Choroid plexus epithelial cell (primary cell): ENCODE data around the gene IMMP2L.

ENCODE experiments used
- DNase-seq: peaks from one replicate; pipeline ENCODE4 v3.0.0-alpha.2; 2010; ENCODE audit warnings: low read depth
- H3K4me3 ChIP-seq: 2 replicates; pipeline ENCODE4 v1.5.1; 2011; ENCODE audit warnings: low read depth, mild to moderate bottlenecking, control low read depth, low read length, moderate library complexity
- TF ChIP-seq, protein P1 (sequence below): conservative IDR thresholded peaks from 2 replicates; pipeline ENCODE4 v1.5.1; 2011; ENCODE audit warnings: low read depth, mild to moderate bottlenecking, control low read depth, inconsistent platforms, low read length, moderate library complexity

The IMMP2L gene

DNA sequence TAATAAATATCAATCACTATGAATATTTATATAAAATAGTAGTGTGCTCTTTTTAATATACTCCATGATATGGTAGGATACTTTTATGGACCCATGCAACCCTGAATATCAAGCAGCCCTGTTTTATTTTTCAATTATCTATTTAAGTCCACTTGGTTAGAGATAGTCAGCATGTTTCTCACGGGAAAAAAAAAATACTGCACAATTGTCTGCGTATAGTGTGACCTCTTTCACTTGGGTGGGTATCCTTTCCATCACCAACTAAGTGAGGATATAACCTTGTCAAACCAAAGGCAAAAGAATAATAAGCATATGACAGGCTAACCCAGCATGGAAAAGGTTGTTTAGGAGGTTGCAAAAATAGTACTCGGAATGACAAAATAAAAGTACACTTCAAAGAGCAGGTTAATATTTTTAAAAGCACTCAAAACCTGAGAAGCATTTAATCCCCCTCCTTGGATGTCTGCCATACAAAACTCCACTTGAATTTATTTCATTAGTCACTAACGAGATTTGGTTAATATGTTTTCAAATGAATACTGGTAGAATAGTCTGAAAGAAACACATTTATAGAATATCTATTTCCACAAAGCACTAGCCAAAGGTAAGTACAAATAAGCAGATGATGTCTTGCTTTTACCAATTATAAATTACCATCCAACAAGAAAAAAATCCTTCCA lies 76.5 kb downstream of the IMMP2L start:
- DNase-seq: no peak
- TF ChIP-seq, protein P1, sequence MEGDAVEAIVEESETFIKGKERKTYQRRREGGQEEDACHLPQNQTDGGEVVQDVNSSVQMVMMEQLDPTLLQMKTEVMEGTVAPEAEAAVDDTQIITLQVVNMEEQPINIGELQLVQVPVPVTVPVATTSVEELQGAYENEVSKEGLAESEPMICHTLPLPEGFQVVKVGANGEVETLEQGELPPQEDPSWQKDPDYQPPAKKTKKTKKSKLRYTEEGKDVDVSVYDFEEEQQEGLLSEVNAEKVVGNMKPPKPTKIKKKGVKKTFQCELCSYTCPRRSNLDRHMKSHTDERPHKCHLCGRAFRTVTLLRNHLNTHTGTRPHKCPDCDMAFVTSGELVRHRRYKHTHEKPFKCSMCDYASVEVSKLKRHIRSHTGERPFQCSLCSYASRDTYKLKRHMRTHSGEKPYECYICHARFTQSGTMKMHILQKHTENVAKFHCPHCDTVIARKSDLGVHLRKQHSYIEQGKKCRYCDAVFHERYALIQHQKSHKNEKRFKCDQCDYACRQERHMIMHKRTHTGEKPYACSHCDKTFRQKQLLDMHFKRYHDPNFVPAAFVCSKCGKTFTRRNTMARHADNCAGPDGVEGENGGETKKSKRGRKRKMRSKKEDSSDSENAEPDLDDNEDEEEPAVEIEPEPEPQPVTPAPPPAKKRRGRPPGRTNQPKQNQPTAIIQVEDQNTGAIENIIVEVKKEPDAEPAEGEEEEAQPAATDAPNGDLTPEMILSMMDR: no peak
- no peak overlapping the region for H3K4me3 ChIP-seq

DNA sequence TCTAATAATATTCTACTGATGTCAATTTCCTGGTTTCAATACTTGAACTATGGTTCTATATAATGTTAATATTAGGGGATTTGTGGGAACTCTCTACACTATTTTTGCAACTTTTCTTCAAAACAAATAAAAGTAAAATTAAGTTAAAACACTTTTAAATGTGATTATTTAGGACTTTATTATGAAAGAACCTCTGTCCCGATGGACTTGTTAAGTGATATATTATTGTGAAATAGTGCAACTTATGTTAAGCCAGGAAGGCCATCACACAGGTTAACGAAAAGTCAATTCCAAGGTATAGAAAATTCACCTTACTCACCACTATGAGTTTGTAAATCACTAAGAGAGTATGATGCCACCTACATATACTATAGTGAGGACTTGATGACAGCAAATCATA lies 79.2 kb downstream of the IMMP2L start:
- no peak for DNase-seq
- TF ChIP-seq, protein P1: no peak
- H3K4me3 ChIP-seq: no peak overlapping the region

DNA sequence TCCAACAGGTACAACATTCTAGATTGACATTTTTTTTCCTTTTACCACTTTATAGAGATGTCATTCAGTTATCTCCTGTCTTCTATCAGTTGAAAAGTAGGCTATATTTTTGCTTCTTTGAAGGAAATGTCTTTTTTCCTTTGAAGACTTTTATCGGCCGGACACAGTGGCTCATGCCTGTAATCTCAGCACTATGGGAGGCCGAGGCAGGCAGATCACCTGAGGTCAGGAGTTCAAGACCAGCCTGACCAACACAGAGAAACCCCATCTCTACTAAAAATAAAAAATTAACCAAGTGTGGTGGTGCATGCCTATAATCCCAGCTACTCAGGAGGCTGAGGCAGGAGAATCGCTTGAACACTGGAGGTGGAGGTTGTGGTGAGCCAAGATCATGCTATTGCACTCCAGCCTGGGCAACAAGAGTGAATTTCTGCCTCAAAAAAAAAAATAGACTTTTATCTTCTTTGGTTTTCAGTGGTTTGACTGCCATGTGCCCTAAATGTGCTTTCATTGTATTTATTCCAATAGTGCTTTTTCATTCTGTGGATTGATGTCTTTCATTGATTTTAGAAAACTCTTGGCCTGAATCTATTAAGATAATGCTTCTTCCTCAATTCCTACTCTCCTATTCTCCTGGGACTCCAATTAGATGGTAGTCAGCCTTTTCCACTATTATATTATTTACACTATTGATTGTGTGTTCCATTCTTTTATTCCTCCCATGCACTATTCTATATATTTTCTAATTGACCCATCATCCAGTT lies 84.6 kb downstream of the IMMP2L start:
- no peak for DNase-seq
- no peak overlapping the region for H3K4me3 ChIP-seq
- TF ChIP-seq, protein P1: no peak

DNA sequence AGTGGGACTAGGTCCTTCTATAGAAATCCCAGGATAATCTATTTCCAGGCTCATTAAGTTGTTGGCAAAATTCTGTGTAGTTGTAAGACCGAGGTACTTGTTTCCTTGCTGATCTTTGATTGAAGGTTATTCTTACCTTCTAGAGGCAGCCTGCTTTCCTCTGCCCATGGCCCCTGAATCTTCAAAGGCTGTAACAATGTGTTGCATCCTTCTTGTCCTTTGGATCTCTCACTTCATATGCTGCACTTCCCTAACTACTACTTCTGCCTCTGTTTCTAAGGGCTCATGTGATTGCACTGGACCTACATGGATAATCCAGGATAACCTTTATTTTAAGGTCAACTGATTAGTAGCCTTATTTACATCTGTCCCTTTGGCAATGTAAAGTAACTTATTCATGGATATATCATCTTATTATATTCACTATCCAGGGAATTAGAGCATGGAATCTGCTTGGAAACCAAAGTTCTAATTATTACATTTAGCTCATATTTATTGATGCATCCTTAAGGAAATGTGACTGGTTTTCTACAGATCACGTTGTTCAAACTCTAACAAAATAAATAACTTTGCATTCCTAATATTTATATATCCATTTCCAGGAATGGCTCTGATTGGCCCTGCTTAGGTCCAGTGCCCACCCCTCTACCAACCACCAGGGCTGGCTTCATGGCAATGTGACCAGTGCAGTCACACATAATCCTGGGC lies 85.6 kb downstream of the IMMP2L start:
- H3K4me3 ChIP-seq: no peak overlapping the region
- TF ChIP-seq, protein P1: no peak

DNA sequence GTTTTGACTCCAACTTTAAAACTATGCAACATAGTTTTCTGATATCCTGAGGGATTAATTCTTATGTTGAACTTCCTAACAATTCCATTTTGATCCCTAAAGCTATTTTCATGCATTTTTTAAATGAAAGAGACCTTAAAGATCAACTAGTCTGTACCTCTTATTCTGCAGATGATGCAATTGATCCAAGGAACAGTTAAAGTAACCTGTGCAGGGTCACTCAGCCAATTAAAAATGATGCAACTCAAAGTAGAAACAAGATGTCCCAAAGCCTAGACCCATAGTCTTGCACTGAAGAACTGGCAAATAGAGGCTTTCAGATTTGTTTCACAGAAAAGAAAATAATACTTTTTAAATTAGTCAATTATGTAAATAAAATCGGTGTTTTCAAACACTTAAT lies 86.3 kb downstream of the IMMP2L start:
- TF ChIP-seq, protein P1: no peak
- DNase-seq: no peak
- no peak overlapping the region for H3K4me3 ChIP-seq

More for the DNA sequence above, 85.6 kb downstream of the IMMP2L start:
- DNase-seq: no peak

DNA sequence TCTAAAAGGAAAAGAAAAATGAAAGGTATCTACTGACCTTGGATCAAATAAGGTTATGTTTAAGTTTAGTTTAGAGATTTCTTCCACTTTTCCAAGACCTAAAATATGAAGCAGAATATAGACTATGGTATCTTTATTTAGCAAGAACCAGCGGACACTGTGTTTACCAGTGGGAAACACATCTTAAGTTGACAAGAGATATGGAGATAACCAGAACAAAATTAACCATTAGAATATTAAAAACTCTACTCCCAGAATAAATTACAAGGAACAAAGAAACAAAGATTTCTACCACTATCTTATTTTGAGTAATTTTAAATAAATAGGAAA lies 86.9 kb downstream of the IMMP2L start:
- no peak overlapping the region for H3K4me3 ChIP-seq
- DNase-seq: no peak
- TF ChIP-seq, protein P1: no peak
